Testis (tissue), 2 donors: ENCODE results near the gene ANTXR1.

ENCODE experiments used
- CTCF ChIP-seq, 3 experiments: fragments of 450-650 bp in 2 of 3; fragments of 200-600 bp in 1 of 3; sonication (generic) in 1 of 3; IDR thresholded peaks; one replicate each; pipeline ENCODE4 v1.5.1; 2016 to 2019; ENCODE audit warnings: antibody characterized with exemption in 3 of 3, mild to moderate bottlenecking in 2 of 3, moderate library complexity in 1 of 3
- POLR2A ChIP-seq: fragments of 450-650 bp; IDR thresholded peaks from one replicate; pipeline ENCODE4 v1.6.1; 2017; ENCODE audit warnings: antibody characterized with exemption, mild to moderate bottlenecking, moderate library complexity

GRCh38 chr2:68978098-68978497, 34.9 kb upstream of the ANTXR1 start:
- TF ChIP-seq CTCF (IDR thresholded peaks at IDR 0.05): no peak
- TF ChIP-seq POLR2A: no peak
